Upper lobe of left lung (tissue), 4 donors: ENCODE measurements around the gene TEX264.

ENCODE experiments used
- CTCF ChIP-seq, 6 experiments: fragments of 450-650 bp in 4 of 6; fragments of 200-600 bp in 2 of 6; sonication (generic) in 2 of 6; IDR thresholded peaks; one replicate each; pipeline ENCODE4 v1.5.1; 2016 to 2019; ENCODE audit warnings: antibody characterized with exemption in 6 of 6
- EP300 ChIP-seq, 4 donors: sonication (generic); formaldehyde crosslinking; IDR thresholded peaks; one replicate each; pipeline ENCODE4 v1.5.1; 2017; ENCODE audit warnings: antibody characterized with exemption in 4 of 4, control low read depth in 2 of 4
- POLR2A ChIP-seq, 4 donors: fragments of 450-650 bp; IDR thresholded peaks; one replicate each; pipeline ENCODE4 v1.5.1; 2016 to 2017; ENCODE audit warnings: antibody characterized with exemption in 4 of 4, mild to moderate bottlenecking in 2 of 4

GRCh38 chr3:51637144-51637940, 33.7 kb upstream of the TEX264 start:
- TF ChIP-seq CTCF (IDR thresholded peaks at IDR 0.05) (no peak), POLR2A (IDR thresholded peaks at IDR 0.05) (no peak), EP300 (IDR thresholded peaks at IDR 0.05) (no peak)
